Measurements from ENCODE around the gene LETM1. TPM values are rescaled to one million over a fixed set of nuclear protein-coding genes. Genes with fewer than 3 reads are reported as not detected.
A peak's percentile ranks its signal among the peaks of the same experiment; 100 is the strongest.

Gene LETM1
- total and polyA plus RNA-seq, 2 experiments from 2014 or later: 22.5 to 53.3 TPM

DNA sequence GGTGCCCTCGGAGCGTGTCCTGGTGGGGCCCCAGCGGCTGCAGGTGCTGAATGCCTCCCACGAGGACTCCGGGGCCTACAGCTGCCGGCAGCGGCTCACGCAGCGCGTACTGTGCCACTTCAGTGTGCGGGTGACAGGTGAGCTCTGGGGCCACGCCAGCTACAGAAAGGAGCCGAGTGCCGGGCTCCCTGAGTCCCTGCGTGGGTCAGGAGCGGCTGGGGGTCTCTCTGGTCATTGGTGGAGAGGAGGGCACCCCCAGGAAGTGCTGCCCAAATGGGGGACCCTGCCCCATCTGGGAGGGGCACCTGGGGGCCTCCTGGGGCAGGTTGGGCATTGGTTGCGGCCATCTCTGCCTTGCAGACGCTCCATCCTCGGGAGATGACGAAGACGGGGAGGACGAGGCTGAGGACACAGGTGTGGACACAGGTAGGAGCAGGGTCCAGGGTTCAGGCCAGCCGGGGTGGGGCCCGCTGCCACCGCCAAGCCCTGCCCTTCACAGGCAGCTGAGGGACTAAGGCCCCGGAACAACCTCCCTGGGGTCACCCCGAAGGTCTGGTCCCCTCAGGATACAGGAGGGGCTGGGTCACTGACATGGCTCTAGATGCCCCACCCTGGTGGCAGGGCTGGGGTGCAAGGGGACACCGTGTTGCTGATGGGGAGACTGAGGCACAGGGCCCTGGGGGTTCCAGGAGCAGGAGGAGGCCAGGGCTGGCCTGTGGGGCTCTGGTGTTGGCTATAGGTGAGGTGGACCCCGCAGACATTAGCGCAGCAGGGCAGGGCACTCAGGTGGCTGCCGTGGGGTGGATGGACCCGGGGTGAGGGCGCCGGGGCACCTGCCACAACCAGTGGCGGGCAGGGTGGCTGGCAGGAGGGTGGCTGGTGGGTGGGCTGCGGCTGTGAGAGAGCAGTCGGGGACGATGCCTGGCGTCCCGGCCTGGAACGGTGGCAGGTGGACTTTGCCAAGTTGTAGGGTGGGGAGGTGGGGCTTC lies 56.3 kb downstream of the LETM1 start:
- DNase-seq (ENCODE audit: low read depth in 1 of 2, low spot score in 1 of 2): no peak
- H3K27me3 ChIP-seq: no peaks in the 10 kb centered on the region
- no peak overlapping the region for H3K27ac ChIP-seq
- TF ChIP-seq, protein P1, sequence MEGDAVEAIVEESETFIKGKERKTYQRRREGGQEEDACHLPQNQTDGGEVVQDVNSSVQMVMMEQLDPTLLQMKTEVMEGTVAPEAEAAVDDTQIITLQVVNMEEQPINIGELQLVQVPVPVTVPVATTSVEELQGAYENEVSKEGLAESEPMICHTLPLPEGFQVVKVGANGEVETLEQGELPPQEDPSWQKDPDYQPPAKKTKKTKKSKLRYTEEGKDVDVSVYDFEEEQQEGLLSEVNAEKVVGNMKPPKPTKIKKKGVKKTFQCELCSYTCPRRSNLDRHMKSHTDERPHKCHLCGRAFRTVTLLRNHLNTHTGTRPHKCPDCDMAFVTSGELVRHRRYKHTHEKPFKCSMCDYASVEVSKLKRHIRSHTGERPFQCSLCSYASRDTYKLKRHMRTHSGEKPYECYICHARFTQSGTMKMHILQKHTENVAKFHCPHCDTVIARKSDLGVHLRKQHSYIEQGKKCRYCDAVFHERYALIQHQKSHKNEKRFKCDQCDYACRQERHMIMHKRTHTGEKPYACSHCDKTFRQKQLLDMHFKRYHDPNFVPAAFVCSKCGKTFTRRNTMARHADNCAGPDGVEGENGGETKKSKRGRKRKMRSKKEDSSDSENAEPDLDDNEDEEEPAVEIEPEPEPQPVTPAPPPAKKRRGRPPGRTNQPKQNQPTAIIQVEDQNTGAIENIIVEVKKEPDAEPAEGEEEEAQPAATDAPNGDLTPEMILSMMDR (IDR thresholded peaks at IDR 0.05; ENCODE audit: low read depth, low read length): no peak
- no peaks in the 10 kb centered on the region for H3K36me3 ChIP-seq
- no peaks in the 10 kb centered on the region for H3K9me3 ChIP-seq (ENCODE audit: low read depth)
- H3K4me1 ChIP-seq (ENCODE audit: low read depth): peaks cover 14% of the 10 kb centered on the region
- H3K4me3 ChIP-seq: no peak overlapping the region

DNA sequence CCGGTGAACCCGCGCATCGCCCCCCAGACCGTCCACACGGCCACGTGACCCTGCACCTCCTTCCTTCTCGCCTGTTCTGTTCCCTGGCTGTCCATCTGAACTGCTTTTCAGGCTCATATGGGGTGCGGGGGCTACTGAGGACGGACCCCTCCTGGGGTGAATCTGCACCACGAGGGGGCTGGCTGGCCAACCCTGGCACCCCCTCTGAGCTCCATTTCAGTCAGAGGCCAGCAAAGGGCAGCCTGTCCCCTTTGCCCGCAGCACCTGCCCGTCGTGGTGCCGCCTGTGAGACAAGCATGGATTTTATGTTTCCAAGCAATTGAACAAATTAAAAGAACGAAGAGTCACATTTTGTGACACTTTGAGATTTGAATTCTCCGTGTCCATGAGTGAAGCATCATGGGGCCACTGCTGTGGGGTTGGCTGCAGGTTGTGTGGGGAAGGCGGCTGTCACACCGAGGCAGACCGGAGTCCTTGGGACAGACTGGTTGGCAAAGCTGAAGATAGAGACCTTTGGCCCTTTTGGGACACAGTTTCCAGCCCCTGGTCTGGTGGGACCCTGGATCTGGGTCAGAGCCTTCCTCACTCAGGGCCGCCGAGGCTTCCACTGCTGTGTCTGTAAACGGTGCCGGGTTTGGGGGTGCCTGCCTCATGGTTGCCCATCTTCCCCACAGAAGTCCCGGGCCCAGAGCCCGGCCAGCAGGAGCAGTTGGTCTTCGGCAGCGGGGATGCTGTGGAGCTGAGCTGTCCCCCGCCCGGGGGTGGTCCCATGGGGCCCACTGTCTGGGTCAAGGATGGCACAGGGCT lies 57.2 kb downstream of the LETM1 start:
- TF ChIP-seq, protein P1 (IDR thresholded peaks at IDR 0.05; ENCODE audit: low read depth, low read length): no peak

DNA sequence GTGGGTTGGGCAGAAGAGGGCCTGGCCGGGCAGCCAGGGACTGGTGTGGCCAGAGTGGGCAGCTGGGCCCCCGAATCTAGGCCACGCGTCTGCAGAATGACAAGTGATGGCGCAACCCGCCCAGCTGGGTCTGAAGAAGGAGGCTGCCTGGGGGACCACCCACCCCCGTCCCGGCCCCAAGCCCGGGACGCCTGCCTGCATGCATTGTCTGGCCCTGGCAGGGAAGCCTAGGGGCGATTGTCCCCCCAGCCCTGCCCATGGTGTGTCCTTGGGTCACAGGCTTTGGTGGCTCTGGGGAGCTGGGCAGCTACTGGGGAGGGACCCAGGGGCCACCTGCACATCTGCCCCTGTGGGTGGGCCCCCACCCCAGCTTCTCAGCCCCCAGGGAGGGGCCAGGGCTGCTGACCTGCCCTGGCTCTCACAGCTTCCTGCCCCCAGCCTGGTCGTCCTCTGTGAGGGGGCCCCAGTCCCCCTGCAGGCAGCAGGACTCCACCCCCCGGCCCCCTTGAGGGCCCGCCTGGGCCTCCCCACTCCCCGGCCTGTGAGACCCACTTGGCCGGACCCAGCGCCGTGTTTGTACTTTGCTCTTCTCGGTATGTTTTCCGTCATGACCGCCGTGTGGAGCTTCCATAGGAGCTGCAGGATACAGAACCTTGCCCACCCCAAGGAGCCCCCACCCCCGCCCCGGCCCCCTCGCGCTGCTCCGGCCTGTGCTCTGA lies 57.9 kb downstream of the LETM1 start:
- H3K9me3 ChIP-seq (ENCODE audit: low read depth): no peaks in the 10 kb centered on the region
- TF ChIP-seq, protein P1 (IDR thresholded peaks at IDR 0.05; ENCODE audit: low read depth, low read length): no peak
- no peak overlapping the region for H3K27ac ChIP-seq
- no peak for DNase-seq (ENCODE audit: low read depth in 1 of 2, low spot score in 1 of 2)
- no peaks in the 10 kb centered on the region for H3K27me3 ChIP-seq
- no peaks in the 10 kb centered on the region for H3K36me3 ChIP-seq
- H3K4me3 ChIP-seq: no peak overlapping the region
- peaks cover 14% of the 10 kb centered on the region for H3K4me1 ChIP-seq (ENCODE audit: low read depth)

More for the DNA sequence above, 57.2 kb downstream of the LETM1 start:
- H3K9me3 ChIP-seq (ENCODE audit: low read depth): no peaks in the 10 kb centered on the region
- peaks cover 14% of the 10 kb centered on the region for H3K4me1 ChIP-seq (ENCODE audit: low read depth)
- H3K27ac ChIP-seq: no peak overlapping the region
- no peak for DNase-seq (ENCODE audit: low read depth in 1 of 2, low spot score in 1 of 2)
- H3K27me3 ChIP-seq: no peaks in the 10 kb centered on the region
- no peak overlapping the region for H3K4me3 ChIP-seq
- H3K36me3 ChIP-seq: no peaks in the 10 kb centered on the region

DNA sequence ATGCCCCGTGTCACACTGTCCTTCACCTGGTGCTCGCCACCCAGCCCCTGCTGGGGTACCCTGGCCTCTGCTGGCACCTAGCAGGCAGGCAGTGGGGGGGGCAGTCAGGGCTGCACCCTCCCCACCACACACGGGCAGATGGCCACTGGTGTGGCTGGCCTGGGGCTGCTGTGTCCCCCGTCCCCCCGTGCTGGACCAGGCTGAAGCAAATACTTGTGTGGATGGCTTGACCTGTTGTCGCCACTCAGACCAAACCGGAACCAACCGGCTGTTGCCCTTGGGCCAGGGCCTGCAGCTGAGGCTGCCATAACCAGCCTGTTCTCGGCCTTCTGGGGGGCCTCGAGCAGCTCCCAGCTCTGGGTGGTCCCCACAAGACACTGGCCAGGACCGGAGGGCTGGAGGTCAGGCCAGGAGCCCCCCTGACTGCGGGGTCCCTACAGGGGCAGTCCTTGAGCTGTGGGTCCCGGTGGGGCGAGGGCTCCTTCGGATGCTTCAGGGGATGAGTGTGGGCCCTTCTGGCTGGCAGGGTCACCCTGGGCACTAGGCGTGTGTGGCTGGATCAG lies 58.6 kb downstream of the LETM1 start:
- no peaks in the 10 kb centered on the region for H3K27me3 ChIP-seq
- TF ChIP-seq, protein P1 (IDR thresholded peaks at IDR 0.05; ENCODE audit: low read depth, low read length): no peak
- H3K9me3 ChIP-seq (ENCODE audit: low read depth): no peaks in the 10 kb centered on the region
- no peak overlapping the region for H3K4me3 ChIP-seq
- peak in 1 of 2 donors; percentile 25 for DNase-seq (ENCODE audit: low read depth in 1 of 2, low spot score in 1 of 2)
- no peaks in the 10 kb centered on the region for H3K36me3 ChIP-seq
- H3K27ac ChIP-seq: no peak overlapping the region
- H3K4me1 ChIP-seq (ENCODE audit: low read depth): peaks cover 14% of the 10 kb centered on the region
